HG02610 (cell line): ENCODE results near the gene CPNE9.

Source experiments
- ATAC-seq: cut with Tn5 transposase; IDR thresholded peaks from one replicate; pipeline ENCODE4 v1.9.1; 2021; ENCODE audit warnings: mild to moderate bottlenecking, moderate library complexity; ENCODE audit not compliant: unreplicated experiment

CPNE9 gene

DNA sequence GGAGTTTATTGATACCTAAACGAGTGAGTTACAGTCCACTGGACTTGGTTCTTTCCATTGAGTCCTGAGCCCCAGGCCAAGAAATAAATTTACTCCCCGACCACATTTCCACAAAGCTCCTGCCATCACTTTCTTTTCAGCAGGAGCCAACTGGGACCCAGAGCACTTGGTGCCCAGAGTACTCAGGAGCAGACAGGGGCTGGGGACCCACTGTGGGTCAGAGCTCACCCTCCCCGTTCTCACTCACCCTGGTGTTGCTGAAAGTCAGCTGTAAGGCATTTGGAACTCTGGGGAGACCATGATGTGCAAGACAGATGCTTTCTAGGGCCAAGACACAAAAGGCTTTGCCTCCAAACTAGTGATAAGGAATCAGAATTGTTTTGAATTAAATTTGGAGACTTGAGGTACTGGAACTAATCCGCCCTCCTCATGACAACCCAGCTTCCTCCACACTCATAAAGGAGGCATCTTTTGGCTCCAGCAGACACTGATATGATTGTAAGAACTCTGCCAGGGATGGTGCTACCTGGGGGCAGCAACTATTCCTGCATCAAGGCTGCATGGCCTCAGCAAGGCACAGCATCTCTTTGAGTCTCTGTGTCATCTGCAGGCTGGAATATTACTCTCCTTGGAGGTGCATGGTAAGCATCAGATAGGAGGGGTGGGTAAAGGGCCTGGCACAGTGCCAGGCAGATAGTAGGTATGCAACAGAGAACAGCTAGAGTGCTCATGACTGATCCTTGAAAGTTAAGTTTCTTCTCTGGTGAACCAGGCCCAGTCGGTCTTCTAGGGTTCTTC lies 73.5 kb downstream of the CPNE9 start:
- no peak for ATAC-seq

- ATAC-seq, result no peak
Observed at GRCh38 chr3:9777694-9778021, 74.0 kb downstream of the CPNE9 start.

DNA sequence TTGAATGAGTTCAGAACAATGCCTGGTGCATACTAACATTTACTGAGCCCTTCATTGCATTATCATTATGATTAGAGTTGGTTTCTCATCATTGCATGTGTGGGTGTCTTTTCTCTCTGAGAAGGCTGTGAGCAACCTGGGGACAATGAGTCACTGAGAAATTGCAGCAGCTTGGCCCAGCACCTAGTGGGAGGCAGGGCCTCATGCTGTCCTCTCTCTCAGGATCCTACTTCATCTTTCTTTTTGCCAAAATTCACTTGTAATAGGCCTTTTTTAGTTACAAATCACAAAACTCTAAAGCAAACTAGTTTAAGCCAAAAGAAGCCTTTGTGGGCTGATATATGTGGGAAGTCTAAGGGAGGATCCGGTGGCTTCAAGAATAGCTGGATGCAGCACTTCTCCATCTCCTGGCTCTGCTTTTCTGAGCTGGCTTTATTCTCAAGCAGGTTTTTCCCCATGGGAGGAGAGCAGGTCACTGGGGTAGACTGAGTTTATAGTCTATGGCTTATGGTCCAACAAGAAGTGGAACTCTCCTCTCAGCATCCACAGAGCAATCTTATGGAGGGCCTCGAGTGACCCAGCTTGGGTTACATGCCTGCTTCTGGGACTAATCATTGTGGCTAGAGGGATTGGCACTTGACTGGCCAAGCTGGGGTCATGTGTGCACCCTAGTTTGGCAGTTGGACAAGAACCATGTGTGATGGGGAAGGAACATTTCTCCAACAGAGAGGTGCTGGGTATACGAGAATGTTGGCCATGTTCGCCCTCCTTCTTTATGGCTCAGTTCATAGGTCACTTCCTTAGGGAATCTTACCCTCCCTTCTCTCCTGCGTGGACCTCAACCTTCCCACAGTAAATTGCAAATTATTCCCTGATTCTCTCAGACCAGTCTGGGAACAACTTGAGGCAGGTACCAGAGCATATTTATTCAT lies 74.8 kb downstream of the CPNE9 start:
- no peak for ATAC-seq

- no peak for ATAC-seq
Observed at GRCh38 chr3:9779075-9779593, 75.5 kb downstream of the CPNE9 start.
